H1 (cell line): ENCODE data around the gene PSAP. TPM values are rescaled to one million over a fixed set of nuclear protein-coding genes. Genes with fewer than 3 reads are reported as not detected.

Experiments used
- CHD1 ChIP-seq: IDR thresholded peaks from 2 replicates; pipeline ENCODE4 v1.6.1; 2012; ENCODE audit warnings: low read depth, low read length, improper control_type of control experiment
- CHD7 ChIP-seq: fragments of 300-600 bp; sonication (generic); IDR thresholded peaks from 2 replicates; pipeline ENCODE4 v1.7.1; 2012; ENCODE audit warnings: low read length, moderate library complexity, mild to moderate bottlenecking, inconsistent platforms; ENCODE audit not compliant: insufficient replicate concordance
- FOSL1 ChIP-seq: IDR thresholded peaks from 2 replicates; pipeline ENCODE4 v1.6.1; 2011; ENCODE audit warnings: mild to moderate bottlenecking, low read depth, low read length, moderate library complexity; ENCODE audit not compliant: insufficient read depth
- TAF7 ChIP-seq: optimal IDR thresholded peaks from 2 replicates; pipeline ENCODE3; 2011; ENCODE audit warnings: low read depth, mild to moderate bottlenecking, inconsistent platforms, low read length, moderate library complexity, borderline replicate concordance
- polyA plus RNA-seq, 7 experiments: library from polyadenylated mRNA; depleted of rRNA in 3 of 7; stranded (reverse) in 5 of 7; unstranded in 2 of 7; fragments of >200 nt in 5 of 7; fragments of 200-250 nt in 2 of 7; gene quantifications; 1 replicate in 5 of 7; 2 replicates in 1 of 7; 4 replicates in 1 of 7; pipeline versions ENCODE4 v1.2.1 to v1.2.3, GENCODE V29; 2011 to 2013; ENCODE audit warnings: missing spikeins in 2 of 7, mixed read lengths in 2 of 7
- total RNA-seq: library from RNA; stranded (reverse); fragmentation: NEBNext Ultra II Directional; extraction: Animal tissue kit (Norgen Biotek cat#: 25700); gene quantifications from 2 replicates; pipeline ENCODE4 v1.2.1, GENCODE V29; 2021

PSAP gene
- total and polyA plus RNA-seq, 2 of the 8 experiments (the other 6 are each of a cell fraction or from before 2014, with no cell fraction given) = 386 to 504 TPM

GRCh38 chr10:71766717-71767419 lies 84.2 kb downstream of the PSAP start (continued):
- TF ChIP-seq FOSL1 (no peak), TAF7 (no peak), CHD1 (no peak), CHD7 (no peak)
